HPDE6-E6E7 (cell line): ENCODE data around the gene DHRS7B.

Experiments used
- DNase-seq: peaks from one replicate; pipeline ENCODE4 v3.0.0; 2011; ENCODE audit warnings: missing footprints; ENCODE audit errors: extremely low spot score

Gene DHRS7B

GRCh38 chr17:21240369-21241055 lies 113.7 kb downstream of the DHRS7B start:
- DNase-seq, result no peak
